HG03139 (cell line): ENCODE measurements around the gene HDDC3.
"Not testable (repeated sequence)": the region's sequence is repeated elsewhere in the genome, so short reads cannot be mapped to it uniquely, and the experiment has no call there.

Experiments
- ATAC-seq: cut with Tn5 transposase; IDR thresholded peaks from one replicate; pipeline ENCODE4 v1.9.1; 2021; ENCODE audit not compliant: unreplicated experiment

HDDC3 gene

GRCh38 chr15:90911906-90912769, 20.2 kb downstream of the HDDC3 start:
- ATAC-seq, result no peak

DNA sequence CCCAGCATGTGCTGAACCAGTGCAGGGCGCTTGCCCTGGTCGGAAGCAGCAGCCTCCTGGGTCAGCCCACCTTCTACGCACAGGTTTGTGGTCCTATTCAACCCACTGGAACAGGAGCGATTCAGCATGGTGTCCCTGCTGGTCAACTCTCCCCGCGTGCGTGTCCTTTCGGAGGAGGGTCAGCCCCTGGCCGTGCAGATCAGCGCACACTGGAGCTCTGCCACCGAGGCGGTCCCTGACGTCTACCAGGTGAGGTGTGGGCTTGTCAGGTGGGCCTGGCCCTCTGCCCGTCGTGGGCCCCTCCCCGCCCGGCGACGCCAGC, 21.1 kb downstream of the HDDC3 start:
- ATAC-seq, result no peak

DNA sequence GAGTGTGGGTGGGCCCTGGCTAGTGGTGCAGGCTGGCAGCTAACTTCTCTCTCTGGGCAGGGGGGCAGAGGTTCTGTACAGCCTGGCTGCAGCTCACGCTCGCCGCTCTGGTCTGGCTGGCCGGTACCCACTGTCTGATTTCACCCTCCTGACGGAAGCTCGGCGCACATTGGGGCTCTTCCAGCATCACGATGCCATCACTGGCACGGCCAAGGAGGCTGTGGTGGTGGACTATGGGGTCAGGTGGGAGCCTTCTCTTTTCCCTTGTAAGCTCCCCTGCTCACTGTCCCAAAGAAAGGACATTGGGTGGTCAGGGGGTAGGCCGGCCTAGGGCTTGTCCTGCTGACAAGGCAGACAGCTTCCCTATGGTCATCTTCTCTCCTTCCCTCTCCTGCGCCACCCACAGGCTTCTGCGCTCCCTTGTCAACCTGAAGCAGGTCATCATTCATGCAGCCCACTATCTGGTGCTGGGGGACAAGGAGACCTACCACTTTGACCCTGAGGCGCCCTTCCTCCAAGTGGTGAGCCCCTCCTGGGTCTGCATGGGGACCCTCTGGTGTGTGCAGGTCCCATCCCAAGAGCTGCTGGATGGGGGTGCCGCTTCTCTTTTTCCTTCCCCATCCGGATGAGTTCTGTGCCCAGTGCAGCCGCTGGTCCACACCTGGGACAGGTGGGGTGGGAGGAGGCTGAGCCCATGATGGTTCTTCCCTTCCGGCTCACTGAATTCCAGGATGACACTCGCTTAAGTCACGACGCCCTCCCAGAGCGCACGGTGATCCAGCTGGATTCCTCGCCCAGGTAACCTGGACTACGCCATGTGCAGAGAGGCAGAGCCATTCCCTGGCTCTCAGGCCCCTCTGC, 21.7 kb downstream of the HDDC3 start:
- no peak for ATAC-seq

DNA sequence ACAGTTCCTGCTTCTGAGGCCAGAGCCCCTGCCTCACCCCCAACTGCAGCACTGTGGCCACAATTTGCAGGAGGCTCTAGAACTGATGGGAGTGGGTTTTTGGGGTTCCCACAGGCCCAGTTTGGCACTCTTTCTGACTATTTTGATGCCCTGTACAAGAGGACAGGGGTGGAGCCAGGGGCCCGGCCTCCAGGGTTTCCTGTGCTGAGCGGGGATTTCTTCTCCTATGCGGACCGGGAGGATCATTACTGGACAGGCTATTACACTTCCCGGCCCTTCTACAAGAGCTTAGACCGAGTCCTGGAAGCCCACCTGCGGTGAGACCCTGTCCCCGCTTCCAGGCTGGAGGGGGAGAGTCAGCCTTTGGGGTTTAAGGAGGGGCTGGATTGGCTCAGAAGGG, 22.4 kb downstream of the HDDC3 start:
- no peak for ATAC-seq

GRCh38 chr15:90909449-90909848, 22.9 kb downstream of the HDDC3 start:
- not testable (repeated sequence) for ATAC-seq

- ATAC-seq, result no peak
These were observed 24.4 kb downstream of the HDDC3 start for GRCh38 chr15:90907838-90908507.

GRCh38 chr15:90907051-90907660, 25.2 kb downstream of the HDDC3 start:
- no peak for ATAC-seq

- no peak for ATAC-seq
These were observed 26.0 kb downstream of the HDDC3 start for GRCh38 chr15:90906181-90906849.

GRCh38 chr15:90905306-90906180, 26.8 kb downstream of the HDDC3 start:
- no peak for ATAC-seq

- ATAC-seq, result no peak
These were observed 27.6 kb downstream of the HDDC3 start for GRCh38 chr15:90904746-90905145.

DNA sequence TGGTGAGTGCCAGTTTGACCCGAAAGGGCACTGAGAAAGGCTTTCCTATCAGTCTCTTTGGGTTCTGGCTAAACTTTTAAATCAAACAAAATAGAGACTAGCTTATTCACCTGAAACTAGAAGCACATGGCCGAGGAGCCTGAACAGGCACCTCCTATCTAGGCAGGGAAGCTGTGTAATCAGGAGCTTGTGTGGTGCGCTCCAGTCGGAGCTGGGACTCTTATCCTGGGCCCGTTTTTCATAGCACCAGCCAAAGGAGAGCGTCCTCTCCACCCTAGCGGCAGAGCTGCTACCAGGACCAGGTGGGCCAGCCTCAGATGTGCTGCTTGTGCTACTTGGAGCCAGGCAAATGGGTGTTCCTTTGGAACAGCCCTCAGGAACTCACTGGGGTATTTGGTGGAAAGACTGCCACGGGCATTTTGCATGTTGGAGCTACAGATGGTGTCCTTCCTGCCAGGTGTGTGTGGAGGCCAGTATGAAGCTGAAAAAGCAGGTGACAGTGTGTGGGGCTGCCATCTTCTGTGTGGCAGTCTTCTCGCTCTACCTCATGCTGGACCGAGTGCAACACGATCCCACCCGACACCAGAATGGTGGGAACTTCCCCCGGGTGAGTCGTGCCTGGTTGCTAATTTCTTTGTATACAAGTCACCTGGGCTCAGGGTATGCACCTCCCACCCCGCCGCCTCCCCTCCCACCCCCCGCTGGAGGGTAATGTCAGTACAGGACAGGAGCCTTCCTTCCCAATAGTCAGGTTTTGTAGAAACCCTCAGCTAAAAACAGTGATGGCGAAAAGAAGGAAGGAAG, 28.4 kb downstream of the HDDC3 start:
- ATAC-seq, result no peak

GRCh38 chr15:90902840-90903732, 29.3 kb downstream of the HDDC3 start, which contains the start of gene MAN2A2:
MAN2A2 (plus strand) TSS chr15:90903302; CDS start chr15:90904208, 906 bp downstream.
- peak; percentile 53 for ATAC-seq

DNA sequence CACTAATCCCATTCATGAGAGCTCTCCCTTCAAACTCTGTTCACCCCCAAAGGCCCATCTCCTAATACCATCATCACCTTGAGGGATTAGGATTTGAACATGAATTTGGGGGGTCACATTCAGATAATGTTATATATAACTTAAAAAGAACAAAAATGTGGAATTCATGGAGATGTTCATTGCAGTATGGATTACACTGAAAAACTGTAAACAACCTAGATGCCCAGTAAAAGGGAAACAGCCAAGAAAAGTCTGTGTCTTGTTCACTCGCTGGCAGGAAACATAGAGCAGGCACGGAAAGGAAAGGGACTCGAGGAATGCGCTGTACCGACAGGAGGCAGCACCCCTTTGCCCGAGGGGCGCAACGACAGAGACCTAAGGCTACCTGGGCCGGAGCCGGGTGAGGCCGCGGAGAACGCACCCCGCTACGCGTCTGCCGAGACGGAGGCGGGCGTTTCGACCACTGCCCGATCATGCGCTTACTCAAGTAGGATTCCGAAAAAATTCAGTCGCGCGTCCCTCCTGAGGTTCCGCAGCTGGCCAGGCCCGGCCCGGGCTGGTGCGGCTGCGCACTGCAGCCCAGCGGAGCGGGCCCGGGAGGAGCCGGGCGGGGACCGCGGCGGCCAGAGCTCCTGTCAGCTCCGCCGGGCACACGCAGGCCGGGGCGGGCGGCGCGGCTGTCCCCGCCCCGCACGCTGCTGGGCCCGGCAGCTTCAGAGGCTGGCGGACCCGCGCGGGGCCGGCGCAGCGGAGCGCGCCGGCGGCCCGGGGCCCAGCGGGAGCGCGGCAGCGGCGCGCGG, 30.1 kb downstream of the HDDC3 start:
- peak; percentile 57 for ATAC-seq

- ATAC-seq, result no peak
These were observed 30.9 kb downstream of the HDDC3 start for GRCh38 chr15:90901175-90902039.

GRCh38 chr15:90897131-90897655, 35.2 kb downstream of the HDDC3 start:
- not testable (repeated sequence) for ATAC-seq
